ENCODE data around the gene BEX2.
"Not testable (repeated sequence)": the region's sequence is repeated elsewhere in the genome, so short reads cannot be mapped to it uniquely, and the experiment has no call there.

Gene BEX2

GRCh38 chrX:103310555-103311398 lies at the start of gene BEX2:
BEX2 (minus strand) TSS chrX:103310990; CDS start chrX:103309976, 1,014 bp downstream.
- TF ChIP-seq CTCF (IDR thresholded peaks at IDR 0.05; ENCODE audit: insufficient read depth, low read length, poor library complexity, severe bottlenecking), result no peak
- no peaks in the 10 kb centered on the region for H3K36me3 ChIP-seq (ENCODE audit: control insufficient read depth, insufficient read depth, low read length)
- DNase-seq (ENCODE audit: extremely low read depth, insufficient read length), result peak; percentile 59
- no peaks in the 10 kb centered on the region for H3K27me3 ChIP-seq (replicated peaks; ENCODE audit: control insufficient read depth, insufficient read depth, low read length)
- H3K4me3 ChIP-seq (replicated peaks; ENCODE audit: low read depth, low read length), result peak within 1 kb of the TSS; percentile 59

DNA sequence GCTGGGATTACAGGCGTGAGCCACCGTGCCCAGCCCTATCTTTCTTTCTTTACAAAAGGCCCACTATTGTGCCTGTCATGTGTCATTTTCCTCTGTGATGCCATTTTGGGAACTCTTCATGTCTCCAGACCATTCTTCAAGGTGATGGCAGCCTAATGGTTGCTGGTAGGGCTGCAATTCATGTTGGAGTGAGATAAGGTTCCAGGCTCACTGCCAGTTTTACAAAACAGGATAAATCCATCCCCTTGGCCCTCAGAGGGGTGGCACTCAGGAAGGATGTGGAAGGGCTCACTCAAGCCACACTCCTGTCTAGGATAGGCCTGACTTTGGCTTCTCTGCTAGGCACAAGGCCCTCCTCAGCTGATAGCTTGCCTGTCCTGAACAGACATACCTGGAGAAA lies 49.3 kb upstream of the BEX2 start:
- no peak for TF ChIP-seq CTCF (IDR thresholded peaks at IDR 0.05; ENCODE audit: insufficient read depth, low read length, poor library complexity, severe bottlenecking)
- no peak for DNase-seq (ENCODE audit: extremely low read depth, insufficient read length)
- H3K4me3 ChIP-seq (replicated peaks; ENCODE audit: low read depth, low read length), result no peak overlapping the region

GRCh38 chrX:103359605-103360004 lies 48.8 kb upstream of the BEX2 start:
- H3K36me3 ChIP-seq (ENCODE audit: control insufficient read depth, insufficient read depth, low read length); DNase-seq (ENCODE audit: extremely low read depth, insufficient read length); H3K27me3 ChIP-seq (replicated peaks; ENCODE audit: control insufficient read depth, insufficient read depth, low read length); H3K4me3 ChIP-seq (replicated peaks; ENCODE audit: low read depth, low read length): not testable (repeated sequence)

More for the DNA sequence above, 49.3 kb upstream of the BEX2 start:
- Histone ChIP-seq H3K36me3 (ENCODE audit: control insufficient read depth, insufficient read depth, low read length) (no peaks in the 10 kb centered on the region), H3K27me3 (replicated peaks; ENCODE audit: control insufficient read depth, insufficient read depth, low read length) (no peaks in the 10 kb centered on the region)

DNA sequence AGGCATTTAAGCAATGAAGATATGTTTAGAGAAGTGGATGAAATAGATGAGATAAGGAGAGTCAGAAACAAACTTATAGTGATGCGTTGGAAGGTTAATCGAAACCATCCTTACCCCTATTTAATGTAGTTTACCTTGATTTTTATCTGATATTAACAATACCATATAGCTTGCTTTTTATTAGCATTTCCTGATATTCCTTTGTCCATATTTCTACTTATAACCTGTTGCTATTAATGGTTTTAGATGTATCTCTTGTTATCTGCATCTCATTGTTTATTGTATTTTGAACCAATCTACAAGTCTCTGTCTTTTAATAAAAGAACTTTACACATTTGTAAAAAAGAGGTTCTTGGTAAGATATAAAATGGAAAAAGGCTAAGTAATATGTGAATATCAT lies 47.1 kb upstream of the BEX2 start:
- Histone ChIP-seq H3K36me3 (ENCODE audit: control insufficient read depth, insufficient read depth, low read length) (no peaks in the 10 kb centered on the region), H3K4me3 (replicated peaks; ENCODE audit: low read depth, low read length) (no peak overlapping the region), H3K27me3 (replicated peaks; ENCODE audit: control insufficient read depth, insufficient read depth, low read length) (no peaks in the 10 kb centered on the region)
- no peak for DNase-seq (ENCODE audit: extremely low read depth, insufficient read length)
- TF ChIP-seq CTCF (IDR thresholded peaks at IDR 0.05; ENCODE audit: insufficient read depth, low read length, poor library complexity, severe bottlenecking), result no peak

GRCh38 chrX:103356858-103357257 lies 46.1 kb upstream of the BEX2 start:
- no peak for DNase-seq (ENCODE audit: extremely low read depth, insufficient read length)
- no peaks in the 10 kb centered on the region for H3K36me3 ChIP-seq (ENCODE audit: control insufficient read depth, insufficient read depth, low read length)
- H3K4me3 ChIP-seq (replicated peaks; ENCODE audit: low read depth, low read length), result peak overlapping the region; percentile 63
- no peak for TF ChIP-seq CTCF (IDR thresholded peaks at IDR 0.05; ENCODE audit: insufficient read depth, low read length, poor library complexity, severe bottlenecking)
- no peaks in the 10 kb centered on the region for H3K27me3 ChIP-seq (replicated peaks; ENCODE audit: control insufficient read depth, insufficient read depth, low read length)

DNA sequence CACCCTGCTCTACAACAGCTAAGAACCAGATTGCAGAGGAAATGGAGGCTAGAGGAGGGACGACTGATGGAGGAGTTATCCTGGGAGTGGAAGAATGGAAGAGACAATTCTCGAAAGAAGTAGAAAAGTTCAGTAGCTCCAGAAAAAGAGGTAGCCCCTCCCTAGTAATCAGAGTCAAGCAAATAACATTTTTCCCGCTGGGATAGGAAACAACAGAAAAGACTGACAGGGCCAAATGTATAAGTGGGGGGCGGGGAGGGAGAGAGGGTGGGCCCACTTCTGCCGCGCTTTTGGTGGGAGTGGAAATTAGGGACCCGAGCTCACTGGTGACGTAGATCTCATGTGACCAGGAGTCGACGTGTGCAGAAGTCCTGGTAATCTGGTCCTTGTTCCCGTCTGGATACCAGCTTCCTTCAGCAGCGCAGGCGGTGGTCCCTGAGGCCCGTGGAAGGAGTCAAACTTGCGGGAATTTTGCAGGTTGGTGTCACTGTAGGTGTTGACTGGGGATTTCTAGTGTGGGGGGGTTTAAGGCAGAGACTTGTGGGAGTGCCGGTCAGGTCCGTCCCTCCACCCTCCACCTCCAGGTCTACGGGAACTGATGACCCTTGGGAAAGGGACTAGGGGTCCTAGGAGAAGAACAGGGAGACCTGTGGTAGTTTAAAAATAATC lies 45.5 kb upstream of the BEX2 start, which contains the start of gene TCEAL9:
Gene TCEAL9, plus strand, starts transcription at position 377 of the 669 bp plus-strand sequence. CDS start 1,179 bp downstream, outside the sequence.
- H3K4me3 ChIP-seq (replicated peaks; ENCODE audit: low read depth, low read length), result peak within 1 kb of the TSS; percentile 63
- no peak for DNase-seq (ENCODE audit: extremely low read depth, insufficient read length)
- H3K27me3 ChIP-seq (replicated peaks; ENCODE audit: control insufficient read depth, insufficient read depth, low read length), result no peaks in the 10 kb centered on the region
- no peaks in the 10 kb centered on the region for H3K36me3 ChIP-seq (ENCODE audit: control insufficient read depth, insufficient read depth, low read length)
- no peak for TF ChIP-seq CTCF (IDR thresholded peaks at IDR 0.05; ENCODE audit: insufficient read depth, low read length, poor library complexity, severe bottlenecking)
